T-helper 17 cell (primary cell): ENCODE results near the gene GJA10. TPM values are rescaled to one million over a fixed set of nuclear protein-coding genes. Genes with fewer than 3 reads are reported as not detected.
"Not testable (repeated sequence)": the region's sequence is repeated elsewhere in the genome, so short reads cannot be mapped to it uniquely, and the experiment has no call there.

Experiments
- ATAC-seq: fragments of 150-1000 bp; cut with Tn5 transposase; 2 replicates; pipeline ENCODE4 v1.10.0; 2021; ENCODE audit warnings: mild to moderate bottlenecking, moderate library complexity
- DNase-seq, 3 donors: peaks; one replicate each; pipeline versions ENCODE4 v3.0.0 to v3.0.0-alpha.2; 2020 to 2021
- H3K9me3 ChIP-seq: one replicate; pipeline ENCODE4 v1.7.0; 2013; ENCODE audit warnings: low read length, mild to moderate bottlenecking; ENCODE audit not compliant: control insufficient read depth, poor library complexity, severe bottlenecking
- H3K27ac Mint-ChIP-seq: one replicate; pipeline ENCODE4 v1.8.0; 2022; ENCODE audit warnings: mild to moderate bottlenecking, moderate library complexity, mixed read lengths
- H3K27me3 Mint-ChIP-seq: one replicate; pipeline ENCODE4 v1.8.0; 2022; ENCODE audit warnings: mixed read lengths
- H3K36me3 Mint-ChIP-seq: one replicate; pipeline ENCODE4 v1.8.0; 2022; ENCODE audit warnings: low read depth, mixed read lengths
- H3K4me1 Mint-ChIP-seq: one replicate; pipeline ENCODE4 v1.8.0; 2022; ENCODE audit warnings: mild to moderate bottlenecking, mixed read lengths
- H3K4me3 Mint-ChIP-seq: one replicate; pipeline ENCODE4 v1.8.0; 2022; ENCODE audit warnings: mild to moderate bottlenecking, moderate library complexity, mixed read lengths
- total RNA-seq, 4 donors: library from RNA in 2 of 4; stranded (reverse) in 2 of 4; gene quantifications; one replicate each; pipeline ENCODE4 v1.2.3 and lab custom pipeline; 2022 to 2026

Gene GJA10
- total RNA-seq (not detected), total RNA-seq (lab: John Stamatoyannopoulos, UW) (0 reads per million in 2 donors)

GRCh38 chr6:89894169-89894568 is at the start of gene GJA10:
Gene GJA10, plus strand, starts transcription at chr6:89894469. Its CDS starts 0 bp downstream, at chr6:89894469.
- H3K36me3 Mint-ChIP-seq = peaks cover 5% of the 10 kb centered on the region
- H3K4me1 Mint-ChIP-seq = peaks cover 8% of the 10 kb centered on the region
- H3K4me3 Mint-ChIP-seq = no peak within 1 kb of the TSS
- ATAC-seq (no peak), DNase-seq (no peak)
- no peaks in the 10 kb centered on the region for H3K9me3 ChIP-seq
- H3K27ac Mint-ChIP-seq = no peak within 1 kb of the TSS
- H3K27me3 Mint-ChIP-seq = peaks cover 68% of the 10 kb centered on the region

GRCh38 chr6:89847513-89847912 is 46.8 kb upstream of the GJA10 start:
- H3K27me3 Mint-ChIP-seq, H3K36me3 Mint-ChIP-seq, ATAC-seq, H3K27ac Mint-ChIP-seq, DNase-seq, H3K4me3 Mint-ChIP-seq, H3K9me3 ChIP-seq: not testable (repeated sequence)
- peaks cover 18% of the 10 kb centered on the region for H3K4me1 Mint-ChIP-seq

GRCh38 chr6:89853068-89853467 is 41.2 kb upstream of the GJA10 start:
- Mint-ChIP-seq H3K4me1 (peaks cover 7% of the 10 kb centered on the region), H3K4me3 (no peak overlapping the region), H3K36me3 (peaks cover 4% of the 10 kb centered on the region), H3K27me3 (no peaks in the 10 kb centered on the region), H3K27ac (peak overlapping the region; percentile 45)
- DNase-seq (no peak), ATAC-seq (no peak)
- H3K9me3 ChIP-seq = no peaks in the 10 kb centered on the region

- Mint-ChIP-seq H3K27me3 (no peaks in the 10 kb centered on the region), H3K36me3 (peaks cover 10% of the 10 kb centered on the region), H3K27ac (no peak overlapping the region), H3K4me3 (no peak overlapping the region), H3K4me1 (peaks cover 8% of the 10 kb centered on the region)
- no peaks in the 10 kb centered on the region for H3K9me3 ChIP-seq
- ATAC-seq (no peak), DNase-seq (no peak)
Observed at GRCh38 chr6:89858041-89858440, 36.2 kb upstream of the GJA10 start.

- Mint-ChIP-seq H3K36me3 (peaks cover 8% of the 10 kb centered on the region), H3K4me1 (peaks cover 8% of the 10 kb centered on the region), H3K4me3 (no peak overlapping the region), H3K27ac (peak overlapping the region; percentile 51), H3K27me3 (no peaks in the 10 kb centered on the region)
- no peak for ATAC-seq
- no peaks in the 10 kb centered on the region for H3K9me3 ChIP-seq
- DNase-seq = no peak
Observed at GRCh38 chr6:89859744-89860143, 34.5 kb upstream of the GJA10 start.

GRCh38 chr6:89862273-89862672 is 32.0 kb upstream of the GJA10 start:
- no peak overlapping the region for H3K27ac Mint-ChIP-seq
- DNase-seq = no peak
- no peaks in the 10 kb centered on the region for H3K27me3 Mint-ChIP-seq

GRCh38 chr6:89862698-89863097 is 31.6 kb upstream of the GJA10 start:
- no peak for DNase-seq
- no peak for ATAC-seq
- Mint-ChIP-seq H3K36me3 (peaks cover 12% of the 10 kb centered on the region), H3K27me3 (no peaks in the 10 kb centered on the region), H3K4me3 (no peak overlapping the region), H3K27ac (no peak overlapping the region), H3K4me1 (peaks cover 5% of the 10 kb centered on the region)
- no peaks in the 10 kb centered on the region for H3K9me3 ChIP-seq

More at GRCh38 chr6:89862273-89862672, 32.0 kb upstream of the GJA10 start:
- no peak for ATAC-seq
- Mint-ChIP-seq H3K36me3 (peaks cover 12% of the 10 kb centered on the region), H3K4me1 (peaks cover 5% of the 10 kb centered on the region), H3K4me3 (no peak overlapping the region)
- H3K9me3 ChIP-seq = no peaks in the 10 kb centered on the region

GRCh38 chr6:89866024-89866678 is 28.1 kb upstream of the GJA10 start:
- H3K27me3 Mint-ChIP-seq = no peaks in the 10 kb centered on the region
- H3K4me1 Mint-ChIP-seq = peaks cover 2% of the 10 kb centered on the region
- ATAC-seq (no peak), DNase-seq (no peak)
- no peak overlapping the region for H3K27ac Mint-ChIP-seq
- H3K4me3 Mint-ChIP-seq = no peak overlapping the region
- H3K9me3 ChIP-seq = no peaks in the 10 kb centered on the region
- H3K36me3 Mint-ChIP-seq = peaks cover 9% of the 10 kb centered on the region

- Mint-ChIP-seq H3K36me3 (no peaks in the 10 kb centered on the region), H3K27me3 (no peaks in the 10 kb centered on the region), H3K4me1 (peaks cover 2% of the 10 kb centered on the region), H3K27ac (no peak overlapping the region), H3K4me3 (no peak overlapping the region)
- H3K9me3 ChIP-seq = no peaks in the 10 kb centered on the region
- ATAC-seq = no peak
- no peak for DNase-seq
Observed at GRCh38 chr6:89873721-89874120, 20.5 kb upstream of the GJA10 start.

GRCh38 chr6:89874438-89874837 is 19.8 kb upstream of the GJA10 start:
- DNase-seq (no peak), ATAC-seq (no peak)
- no peaks in the 10 kb centered on the region for H3K9me3 ChIP-seq
- peaks cover 2% of the 10 kb centered on the region for H3K4me1 Mint-ChIP-seq
- no peak overlapping the region for H3K27ac Mint-ChIP-seq
- H3K27me3 Mint-ChIP-seq = no peaks in the 10 kb centered on the region
- H3K4me3 Mint-ChIP-seq = no peak overlapping the region
- H3K36me3 Mint-ChIP-seq = no peaks in the 10 kb centered on the region

- H3K27me3 Mint-ChIP-seq = peaks cover 15% of the 10 kb centered on the region
- ATAC-seq = no peak
- no peak overlapping the region for H3K4me3 Mint-ChIP-seq
- no peak overlapping the region for H3K27ac Mint-ChIP-seq
- peaks cover 6% of the 10 kb centered on the region for H3K4me1 Mint-ChIP-seq
- DNase-seq = no peak
- no peaks in the 10 kb centered on the region for H3K9me3 ChIP-seq
- H3K36me3 Mint-ChIP-seq = peaks cover 1% of the 10 kb centered on the region
Observed at GRCh38 chr6:89886378-89887120, 7.7 kb upstream of the GJA10 start.

GRCh38 chr6:89887452-89888137 is 6.7 kb upstream of the GJA10 start:
- H3K4me3 Mint-ChIP-seq = peak overlapping the region; percentile 7

GRCh38 chr6:89888138-89888514 is 6.1 kb upstream of the GJA10 start:
- H3K36me3 Mint-ChIP-seq = peaks cover 3% of the 10 kb centered on the region
- H3K9me3 ChIP-seq = no peaks in the 10 kb centered on the region
- peaks cover 8% of the 10 kb centered on the region for H3K4me1 Mint-ChIP-seq
- H3K27ac Mint-ChIP-seq = no peak overlapping the region
- H3K4me3 Mint-ChIP-seq = peak overlapping the region; percentile 7
- ATAC-seq (no peak), DNase-seq (no peak)
- peaks cover 27% of the 10 kb centered on the region for H3K27me3 Mint-ChIP-seq

More at GRCh38 chr6:89887452-89888137, 6.7 kb upstream of the GJA10 start:
- Mint-ChIP-seq H3K36me3 (peaks cover 3% of the 10 kb centered on the region), H3K4me1 (peaks cover 8% of the 10 kb centered on the region), H3K27ac (no peak overlapping the region), H3K27me3 (peaks cover 22% of the 10 kb centered on the region)
- no peak for DNase-seq
- H3K9me3 ChIP-seq = no peaks in the 10 kb centered on the region
- ATAC-seq = peak; percentile 33
